ENCODE data around the gene CDH9.

DNA sequence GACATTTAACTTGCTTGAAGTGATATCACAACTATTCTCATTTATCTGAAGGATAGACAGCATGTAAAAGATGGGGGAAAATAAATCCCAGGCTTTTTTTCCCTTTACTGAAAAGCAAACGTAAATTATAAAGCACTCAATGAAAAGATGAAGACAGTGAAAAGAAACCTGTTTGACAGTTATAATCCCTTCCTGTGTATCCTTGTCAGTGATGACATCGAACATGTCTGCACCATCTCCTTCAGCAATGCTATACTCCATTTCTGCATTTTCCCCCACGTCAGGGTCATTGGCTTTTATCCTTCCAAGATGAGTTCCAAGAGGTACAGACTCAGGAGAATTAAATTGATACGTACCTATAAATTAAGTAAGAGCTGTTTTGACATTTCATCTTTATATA is 134.9 kb downstream of the CDH9 start:
- TF ChIP-seq, protein P1, sequence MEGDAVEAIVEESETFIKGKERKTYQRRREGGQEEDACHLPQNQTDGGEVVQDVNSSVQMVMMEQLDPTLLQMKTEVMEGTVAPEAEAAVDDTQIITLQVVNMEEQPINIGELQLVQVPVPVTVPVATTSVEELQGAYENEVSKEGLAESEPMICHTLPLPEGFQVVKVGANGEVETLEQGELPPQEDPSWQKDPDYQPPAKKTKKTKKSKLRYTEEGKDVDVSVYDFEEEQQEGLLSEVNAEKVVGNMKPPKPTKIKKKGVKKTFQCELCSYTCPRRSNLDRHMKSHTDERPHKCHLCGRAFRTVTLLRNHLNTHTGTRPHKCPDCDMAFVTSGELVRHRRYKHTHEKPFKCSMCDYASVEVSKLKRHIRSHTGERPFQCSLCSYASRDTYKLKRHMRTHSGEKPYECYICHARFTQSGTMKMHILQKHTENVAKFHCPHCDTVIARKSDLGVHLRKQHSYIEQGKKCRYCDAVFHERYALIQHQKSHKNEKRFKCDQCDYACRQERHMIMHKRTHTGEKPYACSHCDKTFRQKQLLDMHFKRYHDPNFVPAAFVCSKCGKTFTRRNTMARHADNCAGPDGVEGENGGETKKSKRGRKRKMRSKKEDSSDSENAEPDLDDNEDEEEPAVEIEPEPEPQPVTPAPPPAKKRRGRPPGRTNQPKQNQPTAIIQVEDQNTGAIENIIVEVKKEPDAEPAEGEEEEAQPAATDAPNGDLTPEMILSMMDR (IDR thresholded peaks at IDR 0.05; ENCODE audit: low read depth, low read length, poor library complexity, severe bottlenecking): no peak
- no peak for TF ChIP-seq EZH2phosphoT487 (IDR thresholded peaks at IDR 0.05; ENCODE audit: borderline replicate concordance, low read length)

Measured in DOHH2 (cell line).